IMR-90 (cell line): Measurements from ENCODE around the gene UBR1. TPM values are rescaled to one million over a fixed set of nuclear protein-coding genes. Genes with fewer than 3 reads are reported as not detected.

Source experiments
- ATAC-seq: fragments of 200-7000 bp; cut with Tn5 transposase; 2 replicates; pipeline ENCODE4 v1.9.1; 2020; ENCODE audit warnings: low read depth, mild to moderate bottlenecking, moderate library complexity
- BruUV-seq: library from RNA; stranded (reverse); fragments of 400-500 nt; replicated peaks from 2 replicates; lab custom pipeline; 2021; lab: Mats Ljungman, UMichigan
- CTCF ChIA-PET: fragments of 300-600 bp; formaldehyde crosslinking; extraction: SDS; loops from one replicate; lab custom pipeline; 2021; ENCODE audit warnings: antibody characterized with exemption; lab: Yijun Ruan, JAX
- POLR2A ChIA-PET: fragments of 300-600 bp; sonication (Branson Sonifier 250); formaldehyde crosslinking; loops from one replicate; lab custom pipeline; 2022; ENCODE audit warnings: antibody characterized with exemption; ENCODE audit not compliant: unreplicated experiment; lab: Charles Lee
- DNase-seq: peaks from one replicate; pipeline ENCODE4 v3.0.0; 2013
- H2AFZ ChIP-seq: replicated peaks from 2 replicates; pipeline ENCODE3; 2013; ENCODE audit warnings: low read length, mild to moderate bottlenecking; ENCODE audit not compliant: poor library complexity
- H2AK5ac ChIP-seq: 2 replicates; pipeline ENCODE4 v1.6.1; 2013; ENCODE audit warnings: low read depth, low read length, inconsistent platforms
- H2AK9ac ChIP-seq: replicated peaks from 2 replicates; pipeline ENCODE3; 2013; ENCODE audit warnings: mild to moderate bottlenecking, low read depth, low read length, moderate library complexity; ENCODE audit not compliant: poor library complexity
- H2BK120ac ChIP-seq: 2 replicates; pipeline ENCODE4 v1.6.1; 2013; ENCODE audit warnings: low read depth, low read length, inconsistent platforms
- H2BK15ac ChIP-seq: 3 replicates; pipeline ENCODE4 v1.6.1; 2013; ENCODE audit warnings: low read depth, low read length, inconsistent platforms
- H2BK20ac ChIP-seq: 2 replicates; pipeline ENCODE4 v1.6.1; 2013; ENCODE audit warnings: low read depth, mild to moderate bottlenecking, inconsistent platforms, low read length, moderate library complexity
- H2BK5ac ChIP-seq: 2 replicates; pipeline ENCODE4 v1.6.1; 2013; ENCODE audit warnings: mild to moderate bottlenecking, low read depth, low read length, inconsistent platforms; ENCODE audit not compliant: poor library complexity, severe bottlenecking
- H3K14ac ChIP-seq: replicated peaks from 2 replicates; pipeline ENCODE4 v1.6.1; 2013; ENCODE audit warnings: low read depth, low read length, inconsistent platforms
- H3K18ac ChIP-seq: 2 replicates; pipeline ENCODE4 v1.6.1; 2013; ENCODE audit warnings: low read depth, low read length, control low read depth
- H3K23ac ChIP-seq: 2 replicates; pipeline ENCODE4 v1.6.1; 2013; ENCODE audit warnings: low read depth, low read length, inconsistent platforms
- H3K27ac ChIP-seq: 2 replicates; pipeline ENCODE4 v1.5.1; 2013; ENCODE audit warnings: mild to moderate bottlenecking, control low read depth, low read length; ENCODE audit not compliant: insufficient read depth
- H3K27me3 ChIP-seq: 2 replicates; pipeline ENCODE4 v1.6.1; 2013; ENCODE audit warnings: low read length; ENCODE audit not compliant: control insufficient read depth, insufficient read depth
- H3K36me3 ChIP-seq: 2 replicates; pipeline ENCODE4 v1.6.1; 2013; ENCODE audit warnings: low read length, mixed read lengths; ENCODE audit not compliant: control insufficient read depth, insufficient read depth
- H3K4ac ChIP-seq: 2 replicates; pipeline ENCODE4 v1.6.1; 2013; ENCODE audit warnings: low read depth, low read length, inconsistent platforms
- H3K4me1 ChIP-seq: 2 replicates; pipeline ENCODE4 v1.6.1; 2013; ENCODE audit warnings: low read length, mixed read lengths; ENCODE audit not compliant: control insufficient read depth, insufficient read depth
- H3K4me2 ChIP-seq: 2 replicates; pipeline ENCODE4 v1.6.1; 2013; ENCODE audit warnings: low read depth, mild to moderate bottlenecking, control low read depth, low read length, moderate library complexity
- H3K4me3 ChIP-seq: 2 replicates; pipeline ENCODE4 v1.5.1; 2013; ENCODE audit warnings: low read depth, mild to moderate bottlenecking, control low read depth, low read length, moderate library complexity; ENCODE audit not compliant: insufficient read depth
- H3K56ac ChIP-seq: 2 replicates; pipeline ENCODE4 v1.6.1; 2013; ENCODE audit warnings: low read length, inconsistent platforms; ENCODE audit not compliant: insufficient read depth; ENCODE audit errors: extremely low read depth
- H3K79me1 ChIP-seq, 2 experiments: 2 replicates each; pipeline ENCODE4 v1.6.1; 2013; ENCODE audit warnings: low read length in 2 of 2, inconsistent platforms in 1 of 2, low read depth in 1 of 2
- H3K9ac ChIP-seq: 2 replicates; pipeline ENCODE4 v1.6.1; 2013; ENCODE audit warnings: low read depth, low read length, control low read depth
- H3K9me1 ChIP-seq: 2 replicates; pipeline ENCODE4 v1.6.1; 2013; ENCODE audit warnings: low read length, inconsistent platforms; ENCODE audit not compliant: insufficient read depth
- H3K9me3 ChIP-seq: 2 replicates; pipeline ENCODE4 v1.6.1; 2013; ENCODE audit warnings: low read length; ENCODE audit not compliant: control insufficient read depth, insufficient read depth
- H4K20me1 ChIP-seq: 2 replicates; pipeline ENCODE4 v1.6.1; 2013; ENCODE audit warnings: low read length, inconsistent platforms; ENCODE audit not compliant: insufficient read depth
- H4K5ac ChIP-seq: 2 replicates; pipeline ENCODE4 v1.6.1; 2013; ENCODE audit warnings: mild to moderate bottlenecking, low read depth, low read length, control low read depth
- H4K8ac ChIP-seq, 2 experiments: 2 replicates each; pipeline ENCODE4 v1.6.1; 2013; ENCODE audit warnings: low read depth in 2 of 2, low read length in 2 of 2, control low read depth in 1 of 2, inconsistent platforms in 1 of 2
- H4K91ac ChIP-seq: 2 replicates; pipeline ENCODE4 v1.6.1; 2013; ENCODE audit warnings: low read depth, low read length, inconsistent platforms; ENCODE audit not compliant: insufficient read depth
- RCOR1 ChIP-seq: IDR thresholded peaks from 2 replicates; pipeline ENCODE4 v1.6.1; 2012; ENCODE audit warnings: mild to moderate bottlenecking, low read length, improper control_type of control experiment; ENCODE audit not compliant: insufficient replicate concordance
- WGBS, 2 experiments: methylation state at CpG; one replicate each; pipeline versions ENCODE4 v1.1.5 to v1.1.7; 2013; ENCODE audit warnings: missing lambda C conversion rate in 2 of 2; ENCODE audit not compliant: insufficient read length in 1 of 2; ENCODE audit errors: extremely low coverage in 2 of 2; 5-methylcytosine and 5-hydroxymethylcytosine counted together
- dilution Hi-C: fragments of 300-500 bp; cut with HindIII; formaldehyde crosslinking; loops from one replicate; pipeline ENCODE4 v1.14.3; 2018; ENCODE audit warnings: low sequenced_read_pairs; ENCODE audit not compliant: unreplicated experiment
- in situ Hi-C: fragments of 300-500 bp; cut with MboI; formaldehyde crosslinking; loops from 3 replicates; pipeline ENCODE4 v1.14.3; 2019; ENCODE audit warnings: low sequenced_read_pairs, inconsistent platforms, mixed read lengths
- intact Hi-C: fragments of 100-400 bp; cut with micrococcal nuclease; formaldehyde crosslinking; loops from 2 replicates; pipeline ENCODE4 v1.10.0; 2022
- polyA plus RNA-seq, 3 experiments: library from polyadenylated mRNA; depleted of rRNA; stranded (reverse); fragments of >200 nt; gene quantifications; 2 replicates each; pipeline ENCODE4 v1.2.3, GENCODE V29; 2012; ENCODE audit warnings: low replicate concordance in 1 of 3
- total RNA-seq: library from RNA; depleted of rRNA; stranded (reverse); fragments of >200 nt; gene quantifications from 2 replicates; pipeline ENCODE4 v1.2.3, GENCODE V29; 2012
- TF ChIP-seq, protein P1 (sequence below): fragments of 150-350 bp; IDR thresholded peaks from 2 replicates; pipeline ENCODE4 v1.6.1; 2017; ENCODE audit warnings: mild to moderate bottlenecking, antibody characterized with exemption, low read length, low read depth
- TF ChIP-seq, protein P2 (sequence below): conservative IDR thresholded peaks from 2 replicates; pipeline ENCODE4 v1.5.1; 2012; ENCODE audit warnings: mild to moderate bottlenecking, low read depth, low read length, improper control_type of control experiment

Gene UBR1
- total and polyA plus RNA-seq, 2 of the 4 experiments (the other 2 are of a cell fraction), result 6.5 to 30.1 TPM

DNA sequence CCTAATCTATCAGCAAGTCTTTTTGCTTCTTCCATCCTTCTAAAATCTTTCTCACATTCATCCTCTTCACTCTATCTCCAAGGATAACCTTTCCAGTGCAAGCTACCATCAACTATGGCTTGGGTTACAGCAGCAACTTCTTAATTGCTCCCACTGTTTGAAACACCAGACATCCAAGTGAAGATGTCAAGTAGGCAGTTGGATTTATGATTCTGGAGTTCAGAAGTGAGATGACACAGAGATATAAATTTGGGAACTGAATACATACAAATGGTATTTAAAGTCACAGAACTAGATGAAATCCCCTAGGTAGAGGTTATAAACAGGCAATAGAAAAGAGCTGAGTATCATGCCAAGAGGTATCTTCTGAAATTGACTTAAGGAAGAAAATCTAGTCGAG is 3.7 kb downstream of the UBR1 start:
- Histone ChIP-seq H3K18ac (no peak overlapping the region), H3K4me2 (no peak overlapping the region), H3K14ac (no peak overlapping the region), H3K4ac (no peak overlapping the region), H3K27ac (no peak overlapping the region), H4K20me1 (0 out of 2 replicates have a peak, but pooled peaks cover 5% of the 10 kb centered on the region), H3K4me3 (no peak overlapping the region), H3K4me1 (0 out of 2 replicates have a peak, but pooled peaks cover 2% of the 10 kb centered on the region), H2AK9ac (no peak overlapping the region), H3K23ac (no peak overlapping the region), H4K91ac (no peak overlapping the region), H2BK5ac (no peak overlapping the region), H3K56ac (no peak overlapping the region), H3K79me1 (peaks cover 29 to 67% of the 10 kb centered on the region in 2 experiments), H2AFZ (no peak overlapping the region), H4K5ac (no peak overlapping the region), H3K9me1 (no peaks in the 10 kb centered on the region; the same call in 1 of the 2 replicates), H3K9ac (no peak overlapping the region), H2BK20ac (no peak overlapping the region), H4K8ac (no peak overlapping the region), H2BK15ac (no peak overlapping the region), H2BK120ac (no peak overlapping the region), H2AK5ac (no peak overlapping the region), H3K36me3 (peaks cover 14% of the 10 kb centered on the region), H3K9me3 (no peaks in the 10 kb centered on the region), H3K27me3 (no peaks in the 10 kb centered on the region)
- DNase-seq (no peak), ATAC-seq (no peak)
- in situ Hi-C loops, result no loop called here
- ChIA-PET CTCF (no interaction called here), POLR2A (no interaction called here)
- intact Hi-C loops, result no loop called here
- TF ChIP-seq RCOR1, result no peak
- TF ChIP-seq, protein P1, sequence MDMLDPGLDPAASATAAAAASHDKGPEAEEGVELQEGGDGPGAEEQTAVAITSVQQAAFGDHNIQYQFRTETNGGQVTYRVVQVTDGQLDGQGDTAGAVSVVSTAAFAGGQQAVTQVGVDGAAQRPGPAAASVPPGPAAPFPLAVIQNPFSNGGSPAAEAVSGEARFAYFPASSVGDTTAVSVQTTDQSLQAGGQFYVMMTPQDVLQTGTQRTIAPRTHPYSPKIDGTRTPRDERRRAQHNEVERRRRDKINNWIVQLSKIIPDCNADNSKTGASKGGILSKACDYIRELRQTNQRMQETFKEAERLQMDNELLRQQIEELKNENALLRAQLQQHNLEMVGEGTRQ, result no peak
- TF ChIP-seq, protein P2, sequence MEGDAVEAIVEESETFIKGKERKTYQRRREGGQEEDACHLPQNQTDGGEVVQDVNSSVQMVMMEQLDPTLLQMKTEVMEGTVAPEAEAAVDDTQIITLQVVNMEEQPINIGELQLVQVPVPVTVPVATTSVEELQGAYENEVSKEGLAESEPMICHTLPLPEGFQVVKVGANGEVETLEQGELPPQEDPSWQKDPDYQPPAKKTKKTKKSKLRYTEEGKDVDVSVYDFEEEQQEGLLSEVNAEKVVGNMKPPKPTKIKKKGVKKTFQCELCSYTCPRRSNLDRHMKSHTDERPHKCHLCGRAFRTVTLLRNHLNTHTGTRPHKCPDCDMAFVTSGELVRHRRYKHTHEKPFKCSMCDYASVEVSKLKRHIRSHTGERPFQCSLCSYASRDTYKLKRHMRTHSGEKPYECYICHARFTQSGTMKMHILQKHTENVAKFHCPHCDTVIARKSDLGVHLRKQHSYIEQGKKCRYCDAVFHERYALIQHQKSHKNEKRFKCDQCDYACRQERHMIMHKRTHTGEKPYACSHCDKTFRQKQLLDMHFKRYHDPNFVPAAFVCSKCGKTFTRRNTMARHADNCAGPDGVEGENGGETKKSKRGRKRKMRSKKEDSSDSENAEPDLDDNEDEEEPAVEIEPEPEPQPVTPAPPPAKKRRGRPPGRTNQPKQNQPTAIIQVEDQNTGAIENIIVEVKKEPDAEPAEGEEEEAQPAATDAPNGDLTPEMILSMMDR, result no peak
- dilution Hi-C loops, result no loop called here
- BruUV-seq, result no TSS peak
- WGBS, 2 experiments, result no CpG with 5 or more reads among the region's 1 CpG
